A549 (cell line): Measurements from ENCODE around the gene GLIS1. TPM values are rescaled to one million over a fixed set of nuclear protein-coding genes. Genes with fewer than 3 reads are reported as not detected.

Source experiments
- ATAC-seq, 2 experiments: fragments of 200-7000 bp in 1 of 2; fragments of >200 bp in 1 of 2; cut with Nextera tagmentation in 1 of 2; cut with Tn5 transposase in 1 of 2; 3 replicates each; pipeline versions ENCODE4 v1.8.0 to v1.9.1; 2018 to 2020; ENCODE audit warnings: mild to moderate bottlenecking in 1 of 2, moderate library complexity in 1 of 2
- CTCF ChIA-PET: fragments of 300-600 bp; sonication (Branson Sonifier 250); formaldehyde crosslinking; extraction: SDS; loops from one replicate; lab custom pipeline; 2021; ENCODE audit warnings: antibody characterized with exemption, inconsistent platforms; lab: Yijun Ruan, JAX
- POLR2A ChIA-PET: fragments of 350-600 bp; formaldehyde crosslinking; extraction: SDS; loops from one replicate; lab custom pipeline; 2021; ENCODE audit warnings: antibody characterized with exemption, inconsistent platforms; lab: Yijun Ruan, JAX
- DNase-seq, 2 experiments: peaks; one replicate each; pipeline versions ENCODE4 v3.0.0 to v3.0.0-alpha.2; 2011 to 2016; ENCODE audit warnings: low read depth in 1 of 2, low spot score in 1 of 2
- FAIRE-seq: peaks from 2 replicates; lab custom pipeline; 2011; peaks lifted over from hg19 to GRCh38; lab: Jason Lieb, UNC
- H3K27ac ChIP-seq, 2 experiments: fragments of >200 bp; sonication (Bioruptor Twin); formaldehyde crosslinking; 3 replicates each; pipeline ENCODE4 v1.5.1; 2016 to 2017
- H3K4me1 ChIP-seq: fragments of >200 bp; sonication (Bioruptor Twin); formaldehyde crosslinking; 3 replicates; pipeline ENCODE4 v1.6.1; 2016
- H3K4me2 ChIP-seq: fragments of >200 bp; sonication (Bioruptor Twin); formaldehyde crosslinking; 3 replicates; pipeline ENCODE4 v1.6.1; 2016
- H3K4me3 ChIP-seq: fragments of >200 bp; sonication (Bioruptor Twin); formaldehyde crosslinking; 3 replicates; pipeline ENCODE4 v1.5.1; 2016
- H3K9me3 ChIP-seq: fragments of >200 bp; sonication (Bioruptor Twin); formaldehyde crosslinking; 3 replicates; pipeline ENCODE4 v1.6.1; 2016
- CBX2 ChIP-seq: fragments of 200-600 bp; sonication (generic); IDR thresholded peaks from 2 replicates; pipeline ENCODE4 v1.6.1; 2016; ENCODE audit warnings: low read depth, mild to moderate bottlenecking, borderline replicate concordance
- CHD4 ChIP-seq: fragments of 200-600 bp; sonication (generic); IDR thresholded peaks from 2 replicates; pipeline ENCODE4 v1.6.1; 2016; ENCODE audit warnings: antibody characterized with exemption, mild to moderate bottlenecking, borderline replicate concordance
- EHMT2 ChIP-seq: fragments of 200-600 bp; sonication (generic); IDR thresholded peaks from 2 replicates; pipeline ENCODE4 v1.6.1; 2016; ENCODE audit warnings: antibody characterized with exemption, low read depth, mild to moderate bottlenecking, moderate library complexity
- ESRRA ChIP-seq: fragments of 150-350 bp; IDR thresholded peaks from 2 replicates; pipeline ENCODE4 v1.6.1; 2014; ENCODE audit warnings: mild to moderate bottlenecking, low read length, borderline replicate concordance
- FOSL2 ChIP-seq, 2 experiments: fragments of 450-650 bp in 1 of 2; fragments of >200 bp in 1 of 2; sonication (Bioruptor Twin) in 1 of 2; formaldehyde crosslinking; IDR thresholded peaks; 2 replicates each; pipeline versions ENCODE4 v1.5.0 to v1.6.1; 2016 to 2020; ENCODE audit warnings: mild to moderate bottlenecking in 1 of 2, moderate library complexity in 1 of 2
- FOXS1 ChIP-seq: fragments of 250-450 bp; sonication (Bioruptor Pico); IDR thresholded peaks from 2 replicates; pipeline ENCODE4 v1.5.0; 2020; ENCODE audit warnings: mild to moderate bottlenecking, moderate library complexity
- HDAC2 ChIP-seq: fragments of 200-600 bp; sonication (generic); IDR thresholded peaks from 2 replicates; pipeline ENCODE4 v1.6.1; 2016
- HOXA7 ChIP-seq: fragments of 250-450 bp; sonication (Bioruptor Pico); IDR thresholded peaks from 2 replicates; pipeline ENCODE4 v1.5.0; 2020; ENCODE audit warnings: mild to moderate bottlenecking, moderate library complexity
- HOXB5 ChIP-seq: fragments of 250-450 bp; sonication (Bioruptor Pico); IDR thresholded peaks from 2 replicates; pipeline ENCODE4 v1.5.0; 2020; ENCODE audit warnings: mild to moderate bottlenecking, moderate library complexity
- KDM1A ChIP-seq: fragments of 200-600 bp; sonication (generic); IDR thresholded peaks from 2 replicates; pipeline ENCODE4 v1.6.1; 2016; ENCODE audit warnings: low read depth, mild to moderate bottlenecking
- KDM5A ChIP-seq: fragments of 200-600 bp; sonication (generic); IDR thresholded peaks from 2 replicates; pipeline ENCODE4 v1.6.1; 2016; ENCODE audit warnings: antibody characterized with exemption, mild to moderate bottlenecking
- NFE2L2 ChIP-seq: fragments of 150-350 bp; conservative IDR thresholded peaks from 2 replicates; pipeline ENCODE4 v1.6.1; 2014; ENCODE audit warnings: low read length
- NR3C1 ChIP-seq: fragments of >200 bp; sonication (Bioruptor Twin); formaldehyde crosslinking; IDR thresholded peaks from 3 replicates; pipeline ENCODE4 v1.6.1; 2017
- POLR2A ChIP-seq: IDR thresholded peaks from 2 replicates; pipeline ENCODE4 v1.6.1; 2012; ENCODE audit warnings: mild to moderate bottlenecking, low read length
- RARB ChIP-seq: fragments of 250-450 bp; sonication (Bioruptor Pico); IDR thresholded peaks from 2 replicates; pipeline ENCODE4 v1.8.0; 2021; ENCODE audit warnings: mild to moderate bottlenecking, moderate library complexity
- SMC3 ChIP-seq: fragments of >200 bp; sonication (Bioruptor Twin); formaldehyde crosslinking; IDR thresholded peaks from 3 replicates; pipeline ENCODE4 v1.6.1; 2018; ENCODE audit warnings: inconsistent platforms
- ZFP36 ChIP-seq: fragments of 450-650 bp; IDR thresholded peaks from 2 replicates; pipeline ENCODE4 v1.6.1; 2014; ENCODE audit warnings: borderline replicate concordance; ENCODE audit not compliant: partially characterized antibody
- ZNF302 ChIP-seq: fragments of 250-450 bp; sonication (Bioruptor Pico); IDR thresholded peaks from 2 replicates; pipeline ENCODE4 v1.9.0; 2021; ENCODE audit warnings: inconsistent platforms, mild to moderate bottlenecking, moderate library complexity
- WGBS: methylation state at CpG from one replicate; pipeline ENCODE4 v1.1.6; 2017; ENCODE audit errors: missing lambda C conversion rate; 5-methylcytosine and 5-hydroxymethylcytosine counted together
- polyA plus RNA-seq, 4 experiments: library from polyadenylated mRNA; depleted of rRNA in 3 of 4; stranded (reverse); fragments of >200 nt; fragmentation: RNase III in 1 of 4; extraction: RNeasy Plus Mini Kit Qiagen cat#74134 plus additional on column Dnase treatment in 1 of 4; gene quantifications; 2 replicates in 3 of 4; 3 replicates in 1 of 4; pipeline ENCODE4 v1.2.3, GENCODE V29; 2011 to 2017
- TF ChIP-seq, protein P1 (sequence below): fragments of >200 bp; sonication (Bioruptor Twin); formaldehyde crosslinking; IDR thresholded peaks from 2 replicates; pipeline ENCODE4 v1.6.1; 2016
- TF ChIP-seq, protein P2 (sequence below): fragments of >200 bp; sonication (Bioruptor Twin); formaldehyde crosslinking; IDR thresholded peaks from 3 replicates; pipeline ENCODE4 v1.5.1; 2016
- TF ChIP-seq, protein P3 (sequence below): fragments of 200-600 bp; sonication (generic); IDR thresholded peaks from 2 replicates; pipeline ENCODE4 v1.6.1; 2016; ENCODE audit warnings: antibody characterized with exemption, mild to moderate bottlenecking, moderate library complexity

GLIS1 gene
- polyA plus RNA-seq, 2 of the 4 experiments (the other 2 are of a cell fraction), result 0.04 TPM; not detected in 1

DNA sequence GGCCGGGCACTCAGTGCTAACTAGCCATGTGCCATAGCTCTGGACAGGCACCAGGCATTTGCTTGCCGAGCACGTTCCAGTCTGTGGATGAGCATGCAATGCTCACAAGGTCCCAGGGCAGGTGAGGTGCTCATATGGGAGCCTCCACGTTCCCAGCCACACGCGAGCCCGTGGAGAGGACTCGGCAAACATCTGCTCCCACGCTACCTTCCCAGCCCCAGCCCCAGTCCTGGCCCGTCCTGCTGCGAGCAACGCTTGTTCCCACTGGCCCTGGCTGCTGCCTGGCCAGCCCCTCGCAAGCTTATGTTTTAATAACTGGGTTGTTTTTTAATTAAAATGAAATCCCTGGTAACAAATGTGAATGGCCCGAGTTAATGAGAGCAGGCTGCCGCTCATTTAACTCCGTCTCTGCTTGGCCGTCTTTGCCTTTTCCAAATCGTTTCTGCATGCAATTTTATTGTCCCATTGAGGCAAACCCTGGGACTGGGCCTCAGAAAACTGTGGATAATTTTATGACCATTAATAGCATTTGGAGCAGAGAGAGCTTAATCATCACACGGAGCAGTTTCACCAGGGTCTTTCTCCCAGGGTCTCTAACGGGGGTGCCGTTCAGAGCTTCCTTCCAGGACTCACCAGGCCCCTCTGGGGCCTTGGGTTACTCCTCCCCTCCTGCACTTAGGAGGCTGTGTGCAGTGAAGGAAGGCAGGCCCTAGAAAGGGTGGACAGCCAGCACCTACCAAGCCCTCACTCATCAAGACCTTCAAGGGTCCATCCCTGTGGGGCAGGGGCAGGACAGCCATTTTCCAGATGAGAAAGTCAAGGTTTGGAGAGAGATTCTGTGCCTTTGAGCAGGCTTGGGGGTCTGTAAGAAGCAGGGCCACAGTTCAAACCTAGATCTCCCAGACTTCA is 136.8 kb downstream of the GLIS1 start:
- no peak for ATAC-seq
- ChIA-PET POLR2A (no interaction called here), CTCF (interaction anchor here (0.6 to 1.0 kb wide), 2 partner anchors 9 to 159 kb away, joined by 3 read pairs; no protein-coding TSS in a partner anchor)
- no peaks in the 10 kb centered on the region for H3K9me3 ChIP-seq
- no peak overlapping the region for H3K27ac ChIP-seq
- no peak overlapping the region for H3K4me3 ChIP-seq
- TF ChIP-seq HOXA7 (CRISPR knock-in tag), result no peak
- no peak for DNase-seq
- no peak for FAIRE-seq
- H3K4me1 ChIP-seq, result no peaks in the 10 kb centered on the region
- WGBS, result 66% methylated on average over 18 of the region's 21 CpGs
- H3K4me2 ChIP-seq, result no peak overlapping the region

DNA sequence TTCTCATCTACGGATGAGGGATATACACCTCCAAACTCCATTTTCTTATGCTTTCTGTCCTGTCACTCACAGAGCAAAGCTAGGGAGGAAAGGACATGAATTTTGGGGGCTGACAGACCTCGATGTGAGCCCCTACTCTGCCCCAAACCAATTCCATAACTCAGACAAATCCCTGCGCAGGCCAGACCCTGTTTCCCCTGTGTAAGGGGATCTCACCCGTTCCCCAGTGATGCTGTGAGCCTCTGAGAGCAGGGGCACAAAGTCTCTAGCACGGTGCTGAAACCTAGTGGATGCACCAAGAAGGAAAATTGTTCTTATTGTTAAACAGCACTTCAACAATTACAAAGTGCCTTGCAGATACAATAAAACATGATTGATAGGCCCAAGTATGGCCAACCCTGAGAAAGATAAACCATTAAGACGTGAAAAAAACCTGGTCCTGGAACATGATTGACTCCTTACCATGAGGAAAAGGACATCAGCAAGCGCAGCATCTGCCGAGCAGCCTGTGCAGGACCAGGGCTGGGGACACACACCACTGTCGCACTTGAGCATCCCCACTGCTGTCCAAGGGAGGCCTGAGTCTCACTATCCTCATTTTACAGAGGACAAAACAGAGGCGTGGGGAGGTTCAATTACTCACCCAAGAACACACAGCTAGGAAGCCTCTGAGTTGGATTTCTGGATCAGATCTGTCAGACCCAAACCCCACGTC is 137.8 kb downstream of the GLIS1 start:
- 65% methylated on average over 11 of the region's 11 CpGs for WGBS
- Histone ChIP-seq H3K4me3 (no peak overlapping the region), H3K9me3 (no peaks in the 10 kb centered on the region), H3K27ac (no peak overlapping the region), H3K4me2 (no peak overlapping the region), H3K4me1 (no peaks in the 10 kb centered on the region)
- FAIRE-seq (no peak), ATAC-seq (no peak), DNase-seq (no peak)
- TF ChIP-seq FOSL2 (IDR thresholded peaks at IDR 0.05) (no peak), FOSL2 (CRISPR knock-in tag; IDR thresholded peaks at IDR 0.05) (no peak), CHD4 (no peak), FOXS1 (CRISPR knock-in tag) (no peak), ZNF302 (CRISPR knock-in tag) (no peak), RARB (CRISPR knock-in tag) (no peak)
- CTCF ChIA-PET, result interaction anchor here (1.0 kb wide), 1 partner anchor 10 kb away, joined by 3 read pairs; no protein-coding TSS in a partner anchor
- POLR2A ChIA-PET, result no interaction called here

DNA sequence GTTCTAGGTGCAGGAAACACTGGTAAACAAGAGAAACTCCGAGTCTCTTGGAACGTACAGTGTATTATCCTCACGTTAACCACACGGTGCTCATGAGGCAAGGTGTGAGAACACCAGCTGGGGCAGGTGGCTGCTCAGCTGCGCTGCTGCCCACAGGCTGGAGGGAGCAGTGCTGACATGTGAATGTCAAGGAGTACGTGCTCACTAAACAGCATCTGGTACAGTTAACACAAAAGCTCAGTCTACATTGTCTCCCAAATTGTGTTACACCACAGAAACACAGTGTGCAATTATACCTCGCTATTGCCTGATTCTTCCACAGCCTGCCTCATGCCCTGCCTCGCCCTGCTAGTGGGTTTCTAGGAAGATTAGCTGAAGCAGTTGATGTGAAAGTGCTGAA is 138.4 kb downstream of the GLIS1 start:
- H3K9me3 ChIP-seq, result no peaks in the 10 kb centered on the region
- TF ChIP-seq HOXB5 (no peak), ZFP36 (no peak), POLR2A (no peak), EHMT2 (no peak), ESRRA (no peak), HOXA7 (CRISPR knock-in tag) (no peak), KDM5A (no peak), CHD4 (no peak), HDAC2 (no peak), SMC3 (no peak), NR3C1 (no peak), CBX2 (no peak), NFE2L2 (no peak), KDM1A (no peak), RARB (CRISPR knock-in tag) (no peak)
- TF ChIP-seq, protein P1, sequence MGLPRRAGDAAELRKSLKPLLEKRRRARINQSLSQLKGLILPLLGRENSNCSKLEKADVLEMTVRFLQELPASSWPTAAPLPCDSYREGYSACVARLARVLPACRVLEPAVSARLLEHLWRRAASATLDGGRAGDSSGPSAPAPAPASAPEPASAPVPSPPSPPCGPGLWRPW, result no peak
- TF ChIP-seq, protein P2, sequence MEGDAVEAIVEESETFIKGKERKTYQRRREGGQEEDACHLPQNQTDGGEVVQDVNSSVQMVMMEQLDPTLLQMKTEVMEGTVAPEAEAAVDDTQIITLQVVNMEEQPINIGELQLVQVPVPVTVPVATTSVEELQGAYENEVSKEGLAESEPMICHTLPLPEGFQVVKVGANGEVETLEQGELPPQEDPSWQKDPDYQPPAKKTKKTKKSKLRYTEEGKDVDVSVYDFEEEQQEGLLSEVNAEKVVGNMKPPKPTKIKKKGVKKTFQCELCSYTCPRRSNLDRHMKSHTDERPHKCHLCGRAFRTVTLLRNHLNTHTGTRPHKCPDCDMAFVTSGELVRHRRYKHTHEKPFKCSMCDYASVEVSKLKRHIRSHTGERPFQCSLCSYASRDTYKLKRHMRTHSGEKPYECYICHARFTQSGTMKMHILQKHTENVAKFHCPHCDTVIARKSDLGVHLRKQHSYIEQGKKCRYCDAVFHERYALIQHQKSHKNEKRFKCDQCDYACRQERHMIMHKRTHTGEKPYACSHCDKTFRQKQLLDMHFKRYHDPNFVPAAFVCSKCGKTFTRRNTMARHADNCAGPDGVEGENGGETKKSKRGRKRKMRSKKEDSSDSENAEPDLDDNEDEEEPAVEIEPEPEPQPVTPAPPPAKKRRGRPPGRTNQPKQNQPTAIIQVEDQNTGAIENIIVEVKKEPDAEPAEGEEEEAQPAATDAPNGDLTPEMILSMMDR, result no peak
- TF ChIP-seq, protein P3, sequence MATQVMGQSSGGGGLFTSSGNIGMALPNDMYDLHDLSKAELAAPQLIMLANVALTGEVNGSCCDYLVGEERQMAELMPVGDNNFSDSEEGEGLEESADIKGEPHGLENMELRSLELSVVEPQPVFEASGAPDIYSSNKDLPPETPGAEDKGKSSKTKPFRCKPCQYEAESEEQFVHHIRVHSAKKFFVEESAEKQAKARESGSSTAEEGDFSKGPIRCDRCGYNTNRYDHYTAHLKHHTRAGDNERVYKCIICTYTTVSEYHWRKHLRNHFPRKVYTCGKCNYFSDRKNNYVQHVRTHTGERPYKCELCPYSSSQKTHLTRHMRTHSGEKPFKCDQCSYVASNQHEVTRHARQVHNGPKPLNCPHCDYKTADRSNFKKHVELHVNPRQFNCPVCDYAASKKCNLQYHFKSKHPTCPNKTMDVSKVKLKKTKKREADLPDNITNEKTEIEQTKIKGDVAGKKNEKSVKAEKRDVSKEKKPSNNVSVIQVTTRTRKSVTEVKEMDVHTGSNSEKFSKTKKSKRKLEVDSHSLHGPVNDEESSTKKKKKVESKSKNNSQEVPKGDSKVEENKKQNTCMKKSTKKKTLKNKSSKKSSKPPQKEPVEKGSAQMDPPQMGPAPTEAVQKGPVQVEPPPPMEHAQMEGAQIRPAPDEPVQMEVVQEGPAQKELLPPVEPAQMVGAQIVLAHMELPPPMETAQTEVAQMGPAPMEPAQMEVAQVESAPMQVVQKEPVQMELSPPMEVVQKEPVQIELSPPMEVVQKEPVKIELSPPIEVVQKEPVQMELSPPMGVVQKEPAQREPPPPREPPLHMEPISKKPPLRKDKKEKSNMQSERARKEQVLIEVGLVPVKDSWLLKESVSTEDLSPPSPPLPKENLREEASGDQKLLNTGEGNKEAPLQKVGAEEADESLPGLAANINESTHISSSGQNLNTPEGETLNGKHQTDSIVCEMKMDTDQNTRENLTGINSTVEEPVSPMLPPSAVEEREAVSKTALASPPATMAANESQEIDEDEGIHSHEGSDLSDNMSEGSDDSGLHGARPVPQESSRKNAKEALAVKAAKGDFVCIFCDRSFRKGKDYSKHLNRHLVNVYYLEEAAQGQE, result no peak
- H3K4me1 ChIP-seq, result no peaks in the 10 kb centered on the region
- DNase-seq (no peak), FAIRE-seq (no peak), ATAC-seq (no peak; a peak in 1 of 6 replicates)
- H3K27ac ChIP-seq, result no peak overlapping the region
- H3K4me2 ChIP-seq, result no peak overlapping the region
- 27% methylated on average over 8 of the region's 8 CpGs for WGBS
- POLR2A ChIA-PET, result no interaction called here
- CTCF ChIA-PET, result no interaction called here
- H3K4me3 ChIP-seq, result no peak overlapping the region
